SK-N-SH (cell line): ENCODE results near the gene PPP1R12B. TPM values are rescaled to one million over a fixed set of nuclear protein-coding genes. Genes with fewer than 3 reads are reported as not detected.
"Not testable (repeated sequence)": the region's sequence is repeated elsewhere in the genome, so short reads cannot be mapped to it uniquely, and the experiment has no call there.

Experiments
- CTCF ChIA-PET: fragments of 300-600, 350-600 bp; formaldehyde crosslinking; extraction: SDS; loops from one replicate; lab custom pipeline; 2021; lab: Yijun Ruan, JAX
- POLR2A ChIA-PET: fragments of 350-600 bp; sonication (Branson Sonifier 250); formaldehyde crosslinking; extraction: SDS; loops from one replicate; lab custom pipeline; 2020; ENCODE audit warnings: antibody characterized with exemption, inconsistent platforms; lab: Yijun Ruan, JAX
- DNase-seq: peaks from one replicate; pipeline ENCODE4 v3.0.0; 2012
- H2AFZ ChIP-seq: fragments of 200-600 bp; sonication (generic); 2 replicates; pipeline ENCODE4 v1.8.1; 2016; ENCODE audit warnings: antibody characterized with exemption, mild to moderate bottlenecking, low read depth
- H3F3A ChIP-seq: fragments of 200-600 bp; sonication (generic); replicated peaks from 2 replicates; pipeline ENCODE3; 2016; ENCODE audit warnings: antibody characterized with exemption, mild to moderate bottlenecking; ENCODE audit not compliant: insufficient read depth
- H3K27ac ChIP-seq, 2 experiments: fragments of 200-500 bp in 1 of 2; fragments of 200-600 bp in 1 of 2; sonication (Bioruptor generic) in 1 of 2; sonication (generic), shearing (Covaris generic) in 1 of 2; 2 replicates each; pipeline versions ENCODE4 v1.5.1 to v1.6.1; 2014 to 2016; ENCODE audit warnings: low read depth in 2 of 2, inconsistent platforms in 1 of 2, low read length in 1 of 2, mild to moderate bottlenecking in 1 of 2, mixed read lengths in 1 of 2
- H3K27me3 ChIP-seq: fragments of 200-600 bp; sonication (generic), shearing (Covaris generic); 2 replicates; pipeline ENCODE4 v1.6.1; 2016; ENCODE audit warnings: mixed run types; ENCODE audit not compliant: insufficient read depth
- H3K36me3 ChIP-seq, 2 experiments: fragments of 200-500 bp in 1 of 2; fragments of 200-600 bp in 1 of 2; sonication (Bioruptor generic) in 1 of 2; sonication (generic) in 1 of 2; replicated peaks in 1 of 2; 2 replicates each; pipeline versions ENCODE3 to v1.5.1; 2014 to 2016; ENCODE audit warnings: low read length in 1 of 2, mild to moderate bottlenecking in 1 of 2; ENCODE audit not compliant: insufficient read depth in 2 of 2, control insufficient read depth in 1 of 2
- H3K4me1 ChIP-seq, 2 experiments: fragments of 200-500 bp in 1 of 2; fragments of 200-600 bp in 1 of 2; sonication (Bioruptor generic) in 1 of 2; sonication (generic), shearing (Covaris generic) in 1 of 2; 2 replicates each; pipeline versions ENCODE4 v1.5.1 to v1.6.1; 2014 to 2016; ENCODE audit warnings: low read depth in 1 of 2, low read length in 1 of 2, mixed run types in 1 of 2; ENCODE audit not compliant: insufficient read depth in 2 of 2, control insufficient read depth in 1 of 2
- H3K4me2 ChIP-seq: fragments of 200-600 bp; sonication (generic), shearing (Covaris generic); 2 replicates; pipeline ENCODE4 v1.6.1; 2017; ENCODE audit warnings: mixed run types
- H3K4me3 ChIP-seq, 2 experiments: fragments of 200-500 bp in 1 of 2; fragments of 200-600 bp in 1 of 2; sonication (Bioruptor generic) in 1 of 2; sonication (generic), shearing (Covaris generic) in 1 of 2; 2 replicates each; pipeline versions ENCODE4 v1.5.1 to v1.8.1; 2014 to 2016; ENCODE audit warnings: low read depth in 2 of 2, inconsistent platforms in 1 of 2, low read length in 1 of 2, mild to moderate bottlenecking in 1 of 2, mixed read lengths in 1 of 2, moderate library complexity in 1 of 2
- H3K79me2 ChIP-seq: fragments of 200-600 bp; sonication (generic); 2 replicates; pipeline ENCODE4 v1.8.1; 2017; ENCODE audit warnings: mild to moderate bottlenecking; ENCODE audit not compliant: insufficient read depth
- H3K9ac ChIP-seq: fragments of 200-600 bp; sonication (generic); 2 replicates; pipeline ENCODE4 v1.6.1; 2017; ENCODE audit warnings: mixed run types
- H3K9me2 ChIP-seq: fragments of 200-600 bp; sonication (generic); 2 replicates; pipeline ENCODE4 v1.6.1; 2017; ENCODE audit warnings: mixed run types
- H3K9me3 ChIP-seq: fragments of 200-600 bp; sonication (generic); 2 replicates; pipeline ENCODE4 v1.6.1; 2017; ENCODE audit warnings: mixed run types, mild to moderate bottlenecking, moderate library complexity
- H4K20me1 ChIP-seq: fragments of 200-600 bp; sonication (generic); 2 replicates; pipeline ENCODE4 v1.6.1; 2017; ENCODE audit warnings: mild to moderate bottlenecking, mixed run types; ENCODE audit not compliant: insufficient read depth
- WGBS: methylation state at CpG from one replicate; pipeline ENCODE4 v1.1.6; 2017; ENCODE audit warnings: low lambda C conversion rate; 5-methylcytosine and 5-hydroxymethylcytosine counted together
- polyA plus RNA-seq, 3 experiments: library from polyadenylated mRNA; depleted of rRNA; stranded (reverse); fragments of >200 nt; gene quantifications; 2 replicates each; pipeline ENCODE4 v1.2.3, GENCODE V29; 2012

PPP1R12B gene
- polyA plus RNA-seq, 1 of the 3 experiments (the other 2 are of a cell fraction): 2.8 TPM

- H2AFZ ChIP-seq, H3K9ac ChIP-seq, POLR2A ChIA-PET, H3K27ac ChIP-seq, H3K27me3 ChIP-seq, H3K9me3 ChIP-seq, H3K36me3 ChIP-seq, H4K20me1 ChIP-seq, H3K9me2 ChIP-seq, H3K79me2 ChIP-seq, H3K4me3 ChIP-seq, H3F3A ChIP-seq, H3K4me2 ChIP-seq, DNase-seq, H3K4me1 ChIP-seq: not testable (repeated sequence)
- CTCF ChIA-PET: interaction anchor here (1.4 kb wide), 1 partner anchor 55 kb away, joined by 3 read pairs; no protein-coding TSS in a partner anchor
- WGBS: 91% methylated on average over 6 of the region's 6 CpGs
Measured at GRCh38 chr1:202544766-202545449, 196.4 kb downstream of the PPP1R12B start.

GRCh38 chr1:202545647-202546303 lies 197.3 kb downstream of the PPP1R12B start:
- CTCF ChIA-PET, DNase-seq, POLR2A ChIA-PET, H3K9ac ChIP-seq, H3K4me2 ChIP-seq, H3F3A ChIP-seq, H3K9me3 ChIP-seq, H3K27me3 ChIP-seq, H3K4me1 ChIP-seq, H3K9me2 ChIP-seq, H2AFZ ChIP-seq, H3K27ac ChIP-seq, H4K20me1 ChIP-seq, H3K79me2 ChIP-seq, H3K4me3 ChIP-seq, H3K36me3 ChIP-seq: not testable (repeated sequence)
- 96% methylated on average over 3 of the region's 3 CpGs for WGBS

- POLR2A ChIA-PET, CTCF ChIA-PET, H3F3A ChIP-seq, H3K4me3 ChIP-seq, DNase-seq, H3K4me2 ChIP-seq, H4K20me1 ChIP-seq, H3K9me3 ChIP-seq, H2AFZ ChIP-seq, H3K36me3 ChIP-seq, H3K27ac ChIP-seq, H3K27me3 ChIP-seq, H3K9me2 ChIP-seq, H3K79me2 ChIP-seq, H3K9ac ChIP-seq, H3K4me1 ChIP-seq: not testable (repeated sequence)
- 86% methylated on average over 3 of the region's 3 CpGs for WGBS
Measured at GRCh38 chr1:202546377-202546776, 197.9 kb downstream of the PPP1R12B start.

GRCh38 chr1:202546796-202547195 lies 198.3 kb downstream of the PPP1R12B start:
- H3K36me3 ChIP-seq, H3K4me2 ChIP-seq, H3K27ac ChIP-seq, H3K4me3 ChIP-seq, H3F3A ChIP-seq, H3K4me1 ChIP-seq, H3K27me3 ChIP-seq, DNase-seq, H4K20me1 ChIP-seq, CTCF ChIA-PET, H3K79me2 ChIP-seq, POLR2A ChIA-PET, H3K9me2 ChIP-seq, H3K9ac ChIP-seq, H3K9me3 ChIP-seq, H2AFZ ChIP-seq: not testable (repeated sequence)
- WGBS: 69% methylated on average over 3 of the region's 3 CpGs
